Urinary bladder (tissue), 4 donors: ENCODE results near the gene TPM4. TPM values are rescaled to one million over a fixed set of nuclear protein-coding genes. Genes with fewer than 3 reads are reported as not detected.
A peak's percentile ranks its signal among the peaks of the same experiment; 100 is the strongest.
"Not testable (repeated sequence)": the region's sequence is repeated elsewhere in the genome, so short reads cannot be mapped to it uniquely, and the experiment has no call there.

ENCODE experiments used
- DNase-seq: peaks from one replicate; pipeline ENCODE4 v3.0.0-alpha.2; 2015; ENCODE audit errors: extremely low spot score
- H3K27ac ChIP-seq: one replicate; pipeline ENCODE4 v1.5.1; 2013; ENCODE audit warnings: low read depth, mild to moderate bottlenecking, moderate library complexity
- H3K36me3 ChIP-seq: one replicate; pipeline ENCODE4 v1.6.1; 2013; ENCODE audit warnings: mild to moderate bottlenecking, moderate library complexity; ENCODE audit not compliant: insufficient read depth
- H3K4me1 ChIP-seq: one replicate; pipeline ENCODE4 v1.6.1; 2013; ENCODE audit warnings: mild to moderate bottlenecking, moderate library complexity; ENCODE audit not compliant: insufficient read depth
- H3K4me3 ChIP-seq: one replicate; pipeline ENCODE4 v1.5.1; 2013; ENCODE audit warnings: low read depth, low read length
- WGBS: extraction: QIAGEN DNeasy Blood & Tissue Kit; methylation state at CpG from one replicate; pipeline ENCODE4 v1.1.7; 2013; 5-methylcytosine and 5-hydroxymethylcytosine counted together
- polyA plus RNA-seq: library from polyadenylated mRNA; stranded (reverse); fragments of 200-250 nt; gene quantifications from one replicate; pipeline ENCODE4 v1.2.3, GENCODE V29; 2013
- total RNA-seq: library from RNA; depleted of rRNA; stranded (reverse); fragments of >200 nt; gene quantifications from one replicate; pipeline ENCODE4 v1.2.3, GENCODE V29; 2014
- donor health status: healthy with polysubstance abuse.
- donor health status: healthy.

TPM4 gene
- total and polyA plus RNA-seq, 2 donors: 424 to 438 TPM

DNA sequence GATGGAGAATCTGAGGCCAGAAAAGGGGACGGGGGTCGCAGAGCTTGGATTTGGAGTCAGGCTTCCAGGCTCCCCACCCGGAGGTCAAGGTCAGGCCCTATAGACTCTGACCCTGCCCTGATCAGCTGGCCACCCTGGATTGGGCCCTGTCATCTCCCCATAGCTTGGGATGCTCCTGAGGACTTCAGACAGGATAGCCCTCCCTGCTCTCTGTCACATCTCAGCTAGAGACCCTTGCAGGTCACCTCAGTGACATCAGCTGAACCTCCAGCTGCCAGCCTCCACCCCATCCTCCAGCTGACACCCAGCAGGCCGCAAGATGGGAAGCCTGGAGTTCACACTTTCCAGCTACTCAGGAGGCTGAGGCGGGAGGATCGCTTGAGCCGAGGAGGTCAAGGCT lies 2.8 kb upstream of the TPM4 start:
- DNase-seq: no peak
- no peak overlapping the region for H3K4me3 ChIP-seq
- no peaks in the 10 kb centered on the region for H3K36me3 ChIP-seq
- WGBS: 78% methylated on average over 7 of the region's 7 CpGs
- H3K4me1 ChIP-seq: no peaks in the 10 kb centered on the region
- H3K27ac ChIP-seq: no peak overlapping the region

GRCh38 chr19:16073988-16074387 lies 2.3 kb upstream of the TPM4 start:
- no peak for DNase-seq
- peak overlapping the region; percentile 27 for H3K27ac ChIP-seq
- no peaks in the 10 kb centered on the region for H3K4me1 ChIP-seq
- WGBS: 32% methylated on average over 3 of the region's 3 CpGs
- no peaks in the 10 kb centered on the region for H3K36me3 ChIP-seq
- no peak overlapping the region for H3K4me3 ChIP-seq

DNA sequence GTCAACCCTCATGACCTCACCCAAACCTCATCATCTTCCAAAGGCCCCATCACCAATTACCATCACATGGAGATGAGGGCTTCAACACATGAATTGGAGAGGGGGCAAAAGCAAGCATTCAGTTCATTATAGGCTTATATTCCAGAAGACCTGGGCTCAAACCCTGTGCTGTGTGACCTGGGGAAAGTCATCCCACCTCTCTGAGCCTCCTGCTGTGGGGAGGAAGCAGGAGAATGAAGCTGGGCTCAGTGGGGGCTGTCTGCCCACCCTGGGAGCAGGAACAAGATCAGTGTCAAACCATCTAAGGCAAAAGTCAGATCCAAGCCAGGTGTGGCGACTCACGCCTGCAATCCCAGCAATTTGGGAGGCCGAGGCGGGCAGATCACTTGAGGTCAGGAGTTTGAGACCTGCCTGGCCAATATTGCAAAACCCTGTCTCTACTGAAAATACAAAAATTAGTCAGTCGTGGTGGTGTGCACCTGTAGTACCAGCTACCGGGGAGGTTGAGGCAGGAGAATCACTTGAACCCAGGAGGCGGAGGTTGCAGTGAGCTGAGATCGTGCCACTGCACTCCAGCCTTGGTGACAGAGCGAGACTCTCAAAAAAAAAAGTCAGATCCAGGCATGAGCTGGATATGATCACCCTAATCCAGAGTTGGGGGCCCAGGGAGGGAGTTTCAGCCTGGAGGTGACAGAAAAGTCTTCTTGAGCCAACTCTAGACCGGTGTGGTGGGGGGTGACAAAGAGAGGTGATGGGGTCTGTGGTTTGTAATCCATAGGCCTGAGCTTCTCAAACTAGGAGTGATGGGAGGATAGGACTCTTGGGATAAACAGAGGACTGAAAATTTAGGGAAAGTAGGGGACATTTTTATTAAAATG lies 1.6 kb upstream of the TPM4 start:
- DNase-seq: no peak
- H3K4me1 ChIP-seq: no peaks in the 10 kb centered on the region
- WGBS: 78% methylated on average over 10 of the region's 10 CpGs
- no peak overlapping the region for H3K4me3 ChIP-seq
- no peaks in the 10 kb centered on the region for H3K36me3 ChIP-seq
- no peak overlapping the region for H3K27ac ChIP-seq

- WGBS: 23% methylated on average over 21 of the region's 21 CpGs
- Histone ChIP-seq H3K4me1 (no peaks in the 10 kb centered on the region), H3K36me3 (no peaks in the 10 kb centered on the region), H3K4me3 (peak overlapping the region; percentile 98), H3K27ac (peak overlapping the region; percentile 100)
- no peak for DNase-seq
These were observed 703 bp upstream of the TPM4 start for GRCh38 chr19:16075430-16076153.

DNA sequence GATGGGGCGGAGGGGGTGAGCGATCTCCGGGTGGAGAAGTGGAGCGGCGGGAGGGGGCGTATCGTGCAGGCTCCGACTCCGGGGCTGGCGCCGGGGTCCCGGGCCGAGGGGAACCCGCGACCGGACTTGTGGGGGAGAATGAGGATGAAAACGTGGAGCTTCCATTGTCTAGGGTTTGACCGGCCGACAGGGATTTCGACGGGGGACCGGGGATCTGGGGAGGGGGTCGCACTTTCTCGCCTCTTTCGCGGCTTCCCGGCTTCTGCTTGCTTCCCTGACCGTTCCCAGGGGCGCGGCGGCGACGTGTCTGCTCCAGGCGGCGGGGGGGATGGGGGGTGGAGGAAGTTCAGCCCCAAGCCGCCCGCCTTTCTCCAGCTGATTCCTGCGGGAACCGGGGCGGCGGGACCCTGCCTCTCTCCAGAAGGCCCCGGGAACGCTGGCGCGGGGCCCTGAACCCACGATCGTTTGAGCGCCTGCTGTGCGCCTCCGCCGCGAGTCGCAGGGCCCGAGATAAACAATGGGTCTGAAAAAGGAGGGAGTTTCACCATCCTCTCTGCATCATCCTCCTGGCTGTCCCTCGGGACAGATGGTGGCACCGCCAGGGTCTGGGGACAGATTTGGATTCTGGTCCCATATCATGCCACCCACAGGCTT lies 790 bp downstream of the TPM4 start:
- no peaks in the 10 kb centered on the region for H3K36me3 ChIP-seq
- under 1% methylated on average over 56 of the region's 56 CpGs for WGBS
- no peaks in the 10 kb centered on the region for H3K4me1 ChIP-seq
- H3K4me3 ChIP-seq: peak overlapping the region; percentile 98
- DNase-seq: no peak
- H3K27ac ChIP-seq: peak overlapping the region; percentile 100

- Histone ChIP-seq H3K36me3 (no peaks in the 10 kb centered on the region), H3K27ac (peak overlapping the region; percentile 97), H3K4me3 (peak overlapping the region; percentile 98), H3K4me1 (no peaks in the 10 kb centered on the region)
- DNase-seq: no peak
- 9% methylated on average over 16 of the region's 16 CpGs for WGBS
These were observed 1.9 kb downstream of the TPM4 start for GRCh38 chr19:16077984-16078758.

DNA sequence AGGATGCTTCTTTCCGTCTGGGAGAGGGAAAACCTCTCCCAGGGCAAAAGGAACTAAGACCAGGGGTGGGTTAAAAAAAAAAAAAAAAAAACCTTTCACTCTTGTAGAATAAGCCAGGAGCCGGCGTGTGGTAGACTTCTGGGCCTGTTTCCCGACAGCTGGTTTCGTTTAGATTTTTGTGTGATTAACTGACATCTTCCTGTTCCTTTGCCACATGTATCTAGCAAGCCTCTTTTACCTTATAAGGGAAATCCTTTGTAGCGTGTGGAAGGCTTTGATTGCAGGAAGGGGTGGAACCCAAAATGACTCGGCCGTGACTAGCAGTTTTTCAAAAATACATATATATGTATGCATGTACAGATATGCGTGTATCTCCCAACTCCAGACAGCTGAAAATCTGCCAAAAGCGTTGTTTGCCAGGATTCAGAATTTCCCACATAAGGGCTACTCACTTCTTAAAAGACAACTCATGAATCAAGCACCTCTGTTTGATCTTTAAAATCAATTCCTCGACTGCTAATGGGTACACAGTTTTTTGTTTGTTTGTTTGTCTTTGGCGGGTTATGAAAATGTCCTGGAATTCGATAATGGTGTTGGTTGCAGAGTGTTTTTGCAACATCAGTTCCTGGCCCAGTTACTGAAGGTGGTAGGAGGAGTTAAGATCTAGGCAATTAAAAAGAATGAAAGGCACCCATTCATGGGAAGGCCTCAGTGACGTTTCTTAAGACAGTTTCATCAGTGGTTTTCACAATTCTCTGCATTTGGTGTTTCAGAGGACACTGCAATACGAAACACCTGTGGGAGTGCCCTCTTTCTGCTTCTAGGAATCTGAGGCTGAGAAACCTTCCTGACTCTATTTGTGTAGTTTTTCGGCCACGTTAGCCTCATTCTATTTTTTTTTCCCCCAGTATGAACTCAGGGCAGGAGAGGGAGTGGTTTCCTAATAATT lies 2.7 kb downstream of the TPM4 start:
- Histone ChIP-seq H3K4me1 (no peaks in the 10 kb centered on the region), H3K36me3 (no peaks in the 10 kb centered on the region), H3K27ac (peak overlapping the region; percentile 97), H3K4me3 (peak overlapping the region; percentile 98)
- WGBS: 3% methylated on average over 17 of the region's 17 CpGs
- peak; percentile 91 for DNase-seq

DNA sequence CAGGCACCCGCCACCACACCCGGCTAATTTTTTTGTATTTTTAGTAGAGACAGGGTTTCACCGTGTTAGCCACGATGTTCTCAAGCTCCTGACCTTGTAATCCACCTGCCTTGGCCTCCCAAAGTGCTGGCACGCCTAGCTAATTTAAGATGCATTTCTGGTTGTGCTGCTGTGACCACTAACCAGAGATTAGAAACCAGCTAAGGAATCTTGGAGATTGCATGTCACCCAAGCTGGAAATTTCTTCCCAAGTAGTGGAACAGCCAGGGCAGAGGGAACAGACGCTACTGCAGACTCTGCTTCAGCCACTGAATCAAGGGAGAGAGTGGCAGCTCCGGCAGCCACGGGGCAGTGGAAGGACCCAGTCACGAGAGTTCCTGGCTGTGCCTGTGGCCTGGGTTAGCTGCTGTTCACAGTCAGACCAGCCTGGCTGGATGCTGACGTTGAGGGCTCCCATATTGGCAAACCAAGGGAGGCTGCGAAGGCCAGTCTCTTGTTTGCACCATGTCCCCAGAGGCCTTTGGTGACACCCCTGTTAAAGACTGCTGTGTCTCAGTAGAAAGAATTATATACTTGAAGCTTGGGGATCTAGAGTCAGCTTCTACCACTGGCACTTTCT lies 7.9 kb downstream of the TPM4 start:
- Histone ChIP-seq H3K27ac (no peak overlapping the region), H3K36me3 (peaks cover 11% of the 10 kb centered on the region), H3K4me3 (no peak overlapping the region), H3K4me1 (no peaks in the 10 kb centered on the region)
- no peak for DNase-seq
- 76% methylated on average over 11 of the region's 11 CpGs for WGBS

DNA sequence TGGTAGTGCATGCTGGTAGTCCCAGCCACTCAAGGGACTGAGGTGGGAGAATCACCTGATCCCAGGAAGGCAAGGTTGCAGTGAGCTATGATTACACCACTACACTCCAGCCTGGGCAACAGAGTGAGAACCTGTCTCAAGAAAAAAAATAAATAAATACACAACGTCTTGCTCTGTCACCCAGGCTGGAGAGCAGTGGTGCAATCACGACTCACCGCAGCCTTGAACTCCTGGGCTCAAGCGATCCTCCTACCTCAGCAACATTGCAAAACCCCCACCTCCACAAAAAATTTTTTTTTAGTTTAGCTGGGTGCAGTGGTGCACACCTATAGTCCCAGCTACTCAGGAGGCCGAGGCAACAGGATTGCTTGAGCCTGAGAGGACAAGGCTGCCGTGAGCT lies 8.8 kb downstream of the TPM4 start:
- H3K27ac ChIP-seq: no peak overlapping the region
- 67% methylated on average over 6 of the region's 6 CpGs for WGBS
- H3K36me3 ChIP-seq: peaks cover 11% of the 10 kb centered on the region
- H3K4me1 ChIP-seq: no peaks in the 10 kb centered on the region
- no peak overlapping the region for H3K4me3 ChIP-seq
- DNase-seq: no peak

- WGBS: 72% methylated on average over 11 of the region's 11 CpGs
- H3K4me3 ChIP-seq, H3K27ac ChIP-seq, H3K4me1 ChIP-seq, DNase-seq: not testable (repeated sequence)
- H3K36me3 ChIP-seq: peaks cover 11% of the 10 kb centered on the region
These were observed 11.1 kb downstream of the TPM4 start for GRCh38 chr19:16087404-16087803.

GRCh38 chr19:16087940-16088339 lies 11.6 kb downstream of the TPM4 start:
- H3K4me1 ChIP-seq: no peaks in the 10 kb centered on the region
- no peak for DNase-seq
- H3K36me3 ChIP-seq: peaks cover 13% of the 10 kb centered on the region
- no peak overlapping the region for H3K4me3 ChIP-seq
- WGBS: 38% methylated on average over 12 of the region's 12 CpGs
- H3K27ac ChIP-seq: peak overlapping the region; percentile 39

DNA sequence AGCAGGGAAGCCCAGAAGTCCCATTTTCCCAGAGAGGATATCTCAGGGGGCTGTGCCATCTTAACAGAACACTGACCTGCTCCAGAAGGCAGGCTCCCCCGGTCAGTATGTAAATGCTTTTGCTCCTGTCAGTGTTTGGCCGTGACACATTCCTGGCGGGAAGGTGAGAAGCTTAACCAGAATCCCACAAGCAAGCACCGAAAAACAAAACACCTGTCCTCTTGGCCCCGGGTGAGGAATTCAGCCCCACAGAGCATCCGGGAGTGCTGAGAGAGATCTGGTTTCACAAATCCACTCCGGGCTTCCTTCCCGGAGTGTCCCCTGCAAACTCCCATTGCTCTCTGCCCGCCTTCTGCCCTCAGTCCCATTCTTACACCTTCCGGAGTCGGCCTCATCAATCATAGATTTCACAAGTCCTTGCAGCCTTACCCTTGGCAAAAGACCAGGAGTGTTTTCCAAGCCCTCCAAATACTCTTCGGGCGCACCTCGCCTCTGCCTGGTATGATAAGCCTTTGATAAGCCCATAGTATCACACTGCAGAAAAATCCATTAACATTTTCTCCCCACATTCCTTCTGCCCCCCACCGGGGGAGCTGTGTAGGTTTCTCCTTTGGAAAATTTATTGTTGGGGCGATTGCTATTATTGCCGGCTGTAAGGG lies 12.2 kb downstream of the TPM4 start:
- WGBS: 35% methylated on average over 17 of the region's 17 CpGs
- no peak overlapping the region for H3K27ac ChIP-seq
- DNase-seq: no peak
- no peaks in the 10 kb centered on the region for H3K4me1 ChIP-seq
- no peak overlapping the region for H3K4me3 ChIP-seq
- H3K36me3 ChIP-seq: peaks cover 13% of the 10 kb centered on the region
